ENCODE measurements around the gene CEP131. TPM values are rescaled to one million over a fixed set of nuclear protein-coding genes. Genes with fewer than 3 reads are reported as not detected.

Gene CEP131
- total and polyA plus RNA-seq, 2 of the 8 experiments (the other 6 are each of a cell fraction or from before 2014, with no cell fraction given): 5.9 to 23.2 TPM

DNA sequence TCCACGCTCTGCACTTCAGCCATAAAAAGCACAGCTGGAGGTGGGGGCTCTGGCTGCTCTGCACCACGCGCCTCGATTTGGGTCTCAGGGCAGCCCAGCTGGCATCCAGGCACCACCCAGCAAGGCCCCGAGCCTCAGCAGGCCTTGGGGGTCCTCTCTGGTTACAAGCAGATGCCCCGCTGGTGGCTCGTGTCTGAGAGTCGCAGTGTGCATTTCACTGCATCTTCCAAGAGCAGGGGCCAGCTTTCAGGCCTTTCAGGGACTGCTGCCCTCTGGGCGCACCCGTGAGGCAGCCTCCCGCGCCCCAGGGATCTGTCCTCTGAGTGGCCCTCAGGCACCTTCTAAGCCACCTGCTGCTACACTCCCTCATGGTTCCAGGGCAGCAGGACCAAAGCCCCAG, 41.9 kb upstream of the CEP131 start:
- Histone ChIP-seq H2BK5ac (ENCODE audit: low read depth, low read length) (no peak overlapping the region), H2BK12ac (ENCODE audit: low read depth, low read length) (no peak overlapping the region), H3K79me2 (ENCODE audit: control insufficient read depth in 1 of 2, insufficient read depth in 2 of 2, low read length in 2 of 2) (no peaks in the 10 kb centered on the region), H3K23ac (ENCODE audit: insufficient read length) (no peak overlapping the region), H2BK15ac (ENCODE audit: low read length) (no peak overlapping the region), H4K5ac (ENCODE audit: insufficient read length, low read depth, low read length) (no peak overlapping the region), H3K4ac (replicated peaks; ENCODE audit: insufficient read length, low read depth, low read length) (no peak overlapping the region), H3K9me3 (ENCODE audit: insufficient read depth in 2 of 2, low read depth in 1 of 2, low read length in 1 of 2) (no peaks in the 10 kb centered on the region), H3K27me3 (replicated peaks in 1 of 4; ENCODE audit: control insufficient read depth in 3 of 4, extremely low read depth in 1 of 4, insufficient read depth in 3 of 4, low read length in 3 of 4) (no peaks in the 10 kb centered on the region), H3K27ac (ENCODE audit: low read depth, low read length) (no peak overlapping the region), H3K4me2 (ENCODE audit: insufficient read depth in 1 of 2, low read depth in 2 of 2, low read length in 2 of 2) (no peak overlapping the region), H4K20me1 (replicated peaks in 1 of 2; ENCODE audit: control insufficient read depth in 1 of 2, insufficient read depth in 2 of 2, low read length in 2 of 2) (peaks cover 2 to 6% of the 10 kb centered on the region in 2 experiments), H3K4me1 (replicated peaks in 1 of 4; ENCODE audit: control insufficient read depth in 3 of 4, insufficient read depth in 4 of 4, low read length in 3 of 4) (no peaks in the 10 kb centered on the region), H4K8ac (ENCODE audit: extremely low read depth, insufficient read depth, low read length) (no peak overlapping the region), H2BK120ac (replicated peaks; ENCODE audit: low read depth, low read length) (no peak overlapping the region), H3K23me2 (ENCODE audit: low read depth, low read length) (no peaks in the 10 kb centered on the region), H2BK20ac (ENCODE audit: low read length) (no peak overlapping the region), H3K36me3 (ENCODE audit: control insufficient read depth in 2 of 4, insufficient read depth in 4 of 4, low read length in 3 of 4) (peaks cover 0 to 3% (median under 1%) of the 10 kb centered on the region in 4 experiments; a peak in 3 of 8 replicates), H3K79me1 (ENCODE audit: low read depth, low read length) (peaks cover 5% of the 10 kb centered on the region; the same call in 1 of the 2 replicates), H3K14ac (ENCODE audit: insufficient read length) (no peak overlapping the region), H4K91ac (replicated peaks; ENCODE audit: insufficient read length, low read length) (no peak overlapping the region), H3K56ac (replicated peaks; ENCODE audit: insufficient read length, low read depth, low read length) (no peak overlapping the region), H3K18ac (ENCODE audit: extremely low read depth, low read length) (no peak overlapping the region), H3K9ac (replicated peaks in 1 of 4; ENCODE audit: extremely low read depth in 1 of 4, low read depth in 3 of 4, low read length in 3 of 4) (no peak overlapping the region), H3K4me3 (ENCODE audit: extremely low read depth in 1 of 4, insufficient read depth in 2 of 4, low read depth in 3 of 4, low read length in 4 of 4) (no peak overlapping the region), H2AK5ac (ENCODE audit: low read depth, low read length) (no peak overlapping the region), H2AFZ (ENCODE audit: low read length) (no peak overlapping the region)
- no peak for TF ChIP-seq JUN (IDR thresholded peaks at IDR 0.05; ENCODE audit: low read depth, low read length)
- TF ChIP-seq EP300 (IDR thresholded peaks at IDR 0.05; ENCODE audit: borderline replicate concordance in 1 of 2, low read depth in 2 of 2, low read length in 2 of 2): no peak
- no peak for TF ChIP-seq BACH1 (IDR thresholded peaks at IDR 0.05; ENCODE audit: low read length)
- no peak for TF ChIP-seq YY1 (IDR thresholded peaks at IDR 0.05; ENCODE audit: low read depth, low read length)
- TF ChIP-seq, protein P1, sequence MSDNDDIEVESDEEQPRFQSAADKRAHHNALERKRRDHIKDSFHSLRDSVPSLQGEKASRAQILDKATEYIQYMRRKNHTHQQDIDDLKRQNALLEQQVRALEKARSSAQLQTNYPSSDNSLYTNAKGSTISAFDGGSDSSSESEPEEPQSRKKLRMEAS (IDR thresholded peaks at IDR 0.05): no peak
- no peak for TF ChIP-seq ASH2L (IDR thresholded peaks at IDR 0.05; ENCODE audit: low read length)
- no peak for TF ChIP-seq CREB1 (IDR thresholded peaks at IDR 0.05)
- TF ChIP-seq PHF8 (conservative IDR thresholded peaks at IDR 0.05; ENCODE audit: low read depth, low read length): no peak
- TF ChIP-seq SP4 (IDR thresholded peaks at IDR 0.05; ENCODE audit: low read length): no peak
- TF ChIP-seq ZNF274 (IDR thresholded peaks at IDR 0.05; ENCODE audit: borderline replicate concordance, extremely low read depth, low read length): no peak
- no peak for TF ChIP-seq TCF12 (IDR thresholded peaks at IDR 0.05; ENCODE audit: low read depth, low read length)
- no peak for TF ChIP-seq KDM1A (IDR thresholded peaks at IDR 0.05; ENCODE audit: borderline replicate concordance, low read length)
- no peak for TF ChIP-seq EZH2 (IDR thresholded peaks at IDR 0.05; ENCODE audit: low read depth, low read length, severe bottlenecking)
- no peak for TF ChIP-seq HDAC2 (IDR thresholded peaks at IDR 0.05; ENCODE audit: borderline replicate concordance in 1 of 2, low read depth in 2 of 2, low read length in 2 of 2)
- FAIRE-seq: no peak
- CTCF ChIA-PET (ENCODE audit: partially characterized antibody): interaction anchor here (1.2 to 1.3 kb wide), 3 partner anchors 10 to 122 kb away, joined by 4 read pairs; no protein-coding TSS in a partner anchor
- POLR2A ChIA-PET (ENCODE audit: partially characterized antibody): no interaction called here
- WGBS, 2 experiments (ENCODE audit: extremely low coverage in 1 of 2, insufficient coverage in 1 of 2, insufficient read length in 1 of 2, insufficient replicate concordance in 2 of 2, low coverage in 1 of 2, low lambda C conversion rate in 2 of 2, missing lambda C conversion rate in 1 of 2): 97% methylated on average over 12 of the region's 12 CpGs; no CpG with 5 or more reads in 1 of the 2 experiments
- DNase-seq (ENCODE audit: low read depth in 1 of 2, low spot score in 2 of 2): no peak

All from H1 (cell line).